ENCODE data around the gene PAX2. TPM values are rescaled to one million over a fixed set of nuclear protein-coding genes. Genes with fewer than 3 reads are reported as not detected.

The PAX2 gene
- total and polyA plus RNA-seq, 2 donors, result 0.09 to 0.43 TPM

GRCh38 chr10:100723180-100723579 lies 22.2 kb upstream of the PAX2 start:
- no peak overlapping the region for H3K4me3 ChIP-seq (ENCODE audit: low read length in 2 of 2)
- peaks cover 66 to 91% of the 10 kb centered on the region in 2 donors for H3K27me3 ChIP-seq (ENCODE audit: control insufficient read depth in 2 of 2, insufficient read depth in 1 of 2, low read length in 1 of 2)
- no peaks in the 10 kb centered on the region for H3K4me1 ChIP-seq (ENCODE audit: control insufficient read depth in 2 of 2, insufficient read depth in 2 of 2, low read length in 2 of 2)
- H3K36me3 ChIP-seq (ENCODE audit: control insufficient read depth in 2 of 2, insufficient read depth in 2 of 2, low read length in 1 of 2), result no peaks in the 10 kb centered on the region
- H3K27ac ChIP-seq (ENCODE audit: low read depth in 1 of 2, low read length in 1 of 2), result no peak overlapping the region
- DNase-seq (ENCODE audit: low read depth in 6 of 9, low spot score in 9 of 9), result no peak
- no peaks in the 10 kb centered on the region for H3K9me3 ChIP-seq (ENCODE audit: control insufficient read depth in 2 of 2, insufficient read depth in 1 of 2, low read length in 1 of 2)
- 80% methylated on average over 5 of the region's 5 CpGs for WGBS

GRCh38 chr10:100723770-100724530 lies 21.4 kb upstream of the PAX2 start:
- Histone ChIP-seq H3K27me3 (ENCODE audit: control insufficient read depth in 2 of 2, insufficient read depth in 1 of 2, low read length in 1 of 2) (peaks cover 67 to 92% of the 10 kb centered on the region in 2 donors), H3K9me3 (ENCODE audit: control insufficient read depth in 2 of 2, insufficient read depth in 1 of 2, low read length in 1 of 2) (no peaks in the 10 kb centered on the region), H3K36me3 (ENCODE audit: control insufficient read depth in 2 of 2, insufficient read depth in 2 of 2, low read length in 1 of 2) (no peaks in the 10 kb centered on the region), H3K27ac (ENCODE audit: low read depth in 1 of 2, low read length in 1 of 2) (no peak overlapping the region), H3K4me3 (ENCODE audit: low read length in 2 of 2) (no peak overlapping the region), H3K4me1 (ENCODE audit: control insufficient read depth in 2 of 2, insufficient read depth in 2 of 2, low read length in 2 of 2) (no peaks in the 10 kb centered on the region)
- WGBS, result 4% methylated on average over 58 of the region's 58 CpGs
- DNase-seq (ENCODE audit: low read depth in 6 of 9, low spot score in 9 of 9), result no peak

GRCh38 chr10:100724531-100725027 lies 20.8 kb upstream of the PAX2 start:
- Histone ChIP-seq H3K4me3 (ENCODE audit: low read length in 2 of 2) (no peak overlapping the region), H3K9me3 (ENCODE audit: control insufficient read depth in 2 of 2, insufficient read depth in 1 of 2, low read length in 1 of 2) (no peaks in the 10 kb centered on the region), H3K27ac (ENCODE audit: low read depth in 1 of 2, low read length in 1 of 2) (no peak overlapping the region), H3K27me3 (ENCODE audit: control insufficient read depth in 2 of 2, insufficient read depth in 1 of 2, low read length in 1 of 2) (peaks cover 71 to 96% of the 10 kb centered on the region in 2 donors), H3K4me1 (ENCODE audit: control insufficient read depth in 2 of 2, insufficient read depth in 2 of 2, low read length in 2 of 2) (no peaks in the 10 kb centered on the region), H3K36me3 (ENCODE audit: control insufficient read depth in 2 of 2, insufficient read depth in 2 of 2, low read length in 1 of 2) (no peaks in the 10 kb centered on the region)
- WGBS, result 7% methylated on average over 33 of the region's 33 CpGs
- no peak for DNase-seq (ENCODE audit: low read depth in 6 of 9, low spot score in 9 of 9)

- H3K4me1 ChIP-seq (ENCODE audit: control insufficient read depth in 2 of 2, insufficient read depth in 2 of 2, low read length in 2 of 2), result no peaks in the 10 kb centered on the region
- H3K4me3 ChIP-seq (ENCODE audit: low read length in 2 of 2), result no peak overlapping the region
These were observed 20.3 kb upstream of the PAX2 start for GRCh38 chr10:100725071-100725471.

GRCh38 chr10:100725869-100726426 lies 19.4 kb upstream of the PAX2 start:
- no peaks in the 10 kb centered on the region for H3K9me3 ChIP-seq (ENCODE audit: control insufficient read depth in 2 of 2, insufficient read depth in 1 of 2, low read length in 1 of 2)
- H3K27me3 ChIP-seq (ENCODE audit: control insufficient read depth in 2 of 2, insufficient read depth in 1 of 2, low read length in 1 of 2), result peaks cover 80 to 98% of the 10 kb centered on the region in 2 donors
- no peaks in the 10 kb centered on the region for H3K36me3 ChIP-seq (ENCODE audit: control insufficient read depth in 2 of 2, insufficient read depth in 2 of 2, low read length in 1 of 2)
- H3K27ac ChIP-seq (ENCODE audit: low read depth in 1 of 2, low read length in 1 of 2), result no peak overlapping the region
- H3K4me1 ChIP-seq (ENCODE audit: control insufficient read depth in 2 of 2, insufficient read depth in 2 of 2, low read length in 2 of 2), result peaks cover 0 to 4% of the 10 kb centered on the region in 2 donors
- DNase-seq (ENCODE audit: low read depth in 6 of 9, low spot score in 9 of 9), result no peak
- 95% methylated on average over 2 of the region's 2 CpGs for WGBS
- no peak overlapping the region for H3K4me3 ChIP-seq (ENCODE audit: low read length in 2 of 2)

More at GRCh38 chr10:100725071-100725471, 20.3 kb upstream of the PAX2 start:
- Histone ChIP-seq H3K27me3 (ENCODE audit: control insufficient read depth in 2 of 2, insufficient read depth in 1 of 2, low read length in 1 of 2) (peaks cover 76 to 97% of the 10 kb centered on the region in 2 donors), H3K9me3 (ENCODE audit: control insufficient read depth in 2 of 2, insufficient read depth in 1 of 2, low read length in 1 of 2) (no peaks in the 10 kb centered on the region), H3K36me3 (ENCODE audit: control insufficient read depth in 2 of 2, insufficient read depth in 2 of 2, low read length in 1 of 2) (no peaks in the 10 kb centered on the region), H3K27ac (ENCODE audit: low read depth in 1 of 2, low read length in 1 of 2) (no peak overlapping the region)
- WGBS, result 49% methylated on average over 5 of the region's 5 CpGs
- no peak for DNase-seq (ENCODE audit: low read depth in 6 of 9, low spot score in 9 of 9)

GRCh38 chr10:100727808-100728207 lies 17.6 kb upstream of the PAX2 start:
- Histone ChIP-seq H3K27me3 (ENCODE audit: control insufficient read depth in 2 of 2, insufficient read depth in 1 of 2, low read length in 1 of 2) (peaks cover 87 to 99% of the 10 kb centered on the region in 2 donors), H3K36me3 (ENCODE audit: control insufficient read depth in 2 of 2, insufficient read depth in 2 of 2, low read length in 1 of 2) (no peaks in the 10 kb centered on the region)

GRCh38 chr10:100728928-100729861 lies 16.2 kb upstream of the PAX2 start:
- Histone ChIP-seq H3K4me3 (ENCODE audit: low read length in 2 of 2) (no peak overlapping the region), H3K36me3 (ENCODE audit: control insufficient read depth in 2 of 2, insufficient read depth in 2 of 2, low read length in 1 of 2) (no peaks in the 10 kb centered on the region), H3K4me1 (ENCODE audit: control insufficient read depth in 2 of 2, insufficient read depth in 2 of 2, low read length in 2 of 2) (peaks cover 0 to 9% of the 10 kb centered on the region in 2 donors), H3K27ac (ENCODE audit: low read depth in 1 of 2, low read length in 1 of 2) (no peak overlapping the region), H3K9me3 (ENCODE audit: control insufficient read depth in 2 of 2, insufficient read depth in 1 of 2, low read length in 1 of 2) (no peaks in the 10 kb centered on the region), H3K27me3 (ENCODE audit: control insufficient read depth in 2 of 2, insufficient read depth in 1 of 2, low read length in 1 of 2) (peaks cover 87 to 99% of the 10 kb centered on the region in 2 donors)
- DNase-seq (ENCODE audit: low read depth in 6 of 9, low spot score in 9 of 9), result peak in 2 of 9 donors; percentile 17 to 25
- 4% methylated on average over 44 of the region's 44 CpGs for WGBS

More at GRCh38 chr10:100727808-100728207, 17.6 kb upstream of the PAX2 start:
- no peak for DNase-seq (ENCODE audit: low read depth in 6 of 9, low spot score in 9 of 9)
- Histone ChIP-seq H3K27ac (ENCODE audit: low read depth in 1 of 2, low read length in 1 of 2) (no peak overlapping the region), H3K4me1 (ENCODE audit: control insufficient read depth in 2 of 2, insufficient read depth in 2 of 2, low read length in 2 of 2) (peaks cover 0 to 9% of the 10 kb centered on the region in 2 donors), H3K4me3 (ENCODE audit: low read length in 2 of 2) (no peak overlapping the region), H3K9me3 (ENCODE audit: control insufficient read depth in 2 of 2, insufficient read depth in 1 of 2, low read length in 1 of 2) (no peaks in the 10 kb centered on the region)

GRCh38 chr10:100729862-100730724 lies 15.3 kb upstream of the PAX2 start:
- no peak overlapping the region for H3K27ac ChIP-seq (ENCODE audit: low read depth in 1 of 2, low read length in 1 of 2)
- H3K27me3 ChIP-seq (ENCODE audit: control insufficient read depth in 2 of 2, insufficient read depth in 1 of 2, low read length in 1 of 2), result peaks cover 86 to 99% of the 10 kb centered on the region in 2 donors
- no peak for DNase-seq (ENCODE audit: low read depth in 6 of 9, low spot score in 9 of 9)
- H3K9me3 ChIP-seq (ENCODE audit: control insufficient read depth in 2 of 2, insufficient read depth in 1 of 2, low read length in 1 of 2), result no peaks in the 10 kb centered on the region
- no peaks in the 10 kb centered on the region for H3K36me3 ChIP-seq (ENCODE audit: control insufficient read depth in 2 of 2, insufficient read depth in 2 of 2, low read length in 1 of 2)
- 5% methylated on average over 68 of the region's 68 CpGs for WGBS
- no peak overlapping the region for H3K4me3 ChIP-seq (ENCODE audit: low read length in 2 of 2)
- H3K4me1 ChIP-seq (ENCODE audit: control insufficient read depth in 2 of 2, insufficient read depth in 2 of 2, low read length in 2 of 2), result peaks cover 0 to 9% of the 10 kb centered on the region in 2 donors
